H9 (cell line): ENCODE results near the gene RNF126. TPM values are rescaled to one million over a fixed set of nuclear protein-coding genes. Genes with fewer than 3 reads are reported as not detected.

Source experiments
- DNase-seq: peaks from one replicate; pipeline ENCODE4 v3.0.0-alpha.2; 2017
- H2AFZ ChIP-seq: one replicate; pipeline ENCODE4 v1.6.1; 2013; ENCODE audit warnings: mild to moderate bottlenecking, low read length, control low read depth, moderate library complexity
- H2AK5ac ChIP-seq: 2 replicates; pipeline ENCODE4 v1.6.1; 2013; ENCODE audit warnings: low read length, control low read depth, mixed read lengths; ENCODE audit not compliant: insufficient read length
- H2BK120ac ChIP-seq: one replicate; pipeline ENCODE4 v1.6.1; 2013; ENCODE audit warnings: low read depth, mild to moderate bottlenecking, low read length, control low read depth, inconsistent platforms; ENCODE audit not compliant: poor library complexity, severe bottlenecking
- H2BK12ac ChIP-seq: 2 replicates; pipeline ENCODE4 v1.6.1; 2013; ENCODE audit warnings: low read length, control low read depth, mixed read lengths, low read depth; ENCODE audit not compliant: insufficient read length
- H2BK15ac ChIP-seq: 2 replicates; pipeline ENCODE4 v1.6.1; 2013; ENCODE audit warnings: low read depth, low read length, control low read depth
- H2BK20ac ChIP-seq: one replicate; pipeline ENCODE4 v1.6.1; 2013; ENCODE audit warnings: low read depth, mild to moderate bottlenecking, low read length, control low read depth, inconsistent platforms; ENCODE audit not compliant: poor library complexity, severe bottlenecking
- H2BK5ac ChIP-seq: 2 replicates; pipeline ENCODE4 v1.6.1; 2013; ENCODE audit warnings: low read length, control low read depth, mixed read lengths; ENCODE audit not compliant: insufficient read length
- H3K14ac ChIP-seq: 2 replicates; pipeline ENCODE4 v1.6.1; 2013; ENCODE audit warnings: low read length, control low read depth; ENCODE audit not compliant: insufficient read depth
- H3K18ac ChIP-seq: 2 replicates; pipeline ENCODE4 v1.6.1; 2013; ENCODE audit warnings: low read depth, mild to moderate bottlenecking, mixed read lengths, low read length, control low read depth; ENCODE audit not compliant: insufficient read length
- H3K23ac ChIP-seq: 2 replicates; pipeline ENCODE4 v1.6.1; 2013; ENCODE audit warnings: low read length, control low read depth, mixed read lengths, low read depth; ENCODE audit not compliant: insufficient read length
- H3K23me2 ChIP-seq: 2 replicates; pipeline ENCODE4 v1.6.1; 2013; ENCODE audit warnings: low read depth, mild to moderate bottlenecking, mixed read lengths, low read length, control low read depth; ENCODE audit not compliant: insufficient read length, poor library complexity, severe bottlenecking
- H3K27ac ChIP-seq: 2 replicates; pipeline ENCODE4 v1.5.1; 2013; ENCODE audit warnings: low read length, control low read depth, mixed read lengths, low read depth; ENCODE audit not compliant: insufficient read length
- H3K27me3 ChIP-seq: 2 replicates; pipeline ENCODE4 v1.6.1; 2013; ENCODE audit warnings: low read length, control low read depth, inconsistent platforms; ENCODE audit not compliant: insufficient read depth
- H3K4ac ChIP-seq: 2 replicates; pipeline ENCODE4 v1.6.1; 2013; ENCODE audit warnings: low read depth, mild to moderate bottlenecking, control low read depth, inconsistent platforms, low read length, moderate library complexity
- H3K4me1 ChIP-seq: 2 replicates; pipeline ENCODE4 v1.6.1; 2013; ENCODE audit warnings: low read length, control low read depth, inconsistent platforms; ENCODE audit not compliant: insufficient read depth
- H3K4me2 ChIP-seq: 2 replicates; pipeline ENCODE4 v1.6.1; 2013; ENCODE audit warnings: low read length, control low read depth, mixed read lengths; ENCODE audit not compliant: insufficient read length, insufficient read depth
- H3K56ac ChIP-seq: 2 replicates; pipeline ENCODE4 v1.6.1; 2013; ENCODE audit warnings: low read depth, mild to moderate bottlenecking, mixed read lengths, low read length, control low read depth; ENCODE audit not compliant: insufficient read length
- H3K79me1 ChIP-seq: 2 replicates; pipeline ENCODE4 v1.6.1; 2013; ENCODE audit warnings: low read depth, mild to moderate bottlenecking, moderate library complexity, low read length, control low read depth, inconsistent platforms; ENCODE audit not compliant: insufficient read depth, poor library complexity, severe bottlenecking
- H3K79me2 ChIP-seq: 2 replicates; pipeline ENCODE4 v1.6.1; 2013; ENCODE audit warnings: low read length, control low read depth, inconsistent platforms; ENCODE audit not compliant: insufficient read depth
- H3K9ac ChIP-seq: 2 replicates; pipeline ENCODE4 v1.6.1; 2013; ENCODE audit warnings: low read length, control low read depth, mixed read lengths; ENCODE audit not compliant: insufficient read length; ENCODE audit errors: extremely low read depth
- H3K9me3 ChIP-seq: one replicate; pipeline ENCODE4 v1.6.1; 2013; ENCODE audit warnings: low read depth, low read length, inconsistent platforms; ENCODE audit not compliant: control insufficient read depth
- H3T11ph ChIP-seq: one replicate; pipeline ENCODE4 v1.6.1; 2013; ENCODE audit warnings: mild to moderate bottlenecking, low read length, control low read depth, inconsistent platforms
- H4K20me1 ChIP-seq: one replicate; pipeline ENCODE4 v1.6.1; 2013; ENCODE audit not compliant: control insufficient read depth, insufficient read length, insufficient read depth
- H4K5ac ChIP-seq: 2 replicates; pipeline ENCODE4 v1.6.1; 2013; ENCODE audit warnings: low read depth, mild to moderate bottlenecking, mixed read lengths, low read length, control low read depth; ENCODE audit not compliant: insufficient read length
- H4K8ac ChIP-seq: replicated peaks from 2 replicates; pipeline ENCODE4 v1.6.1; 2013; ENCODE audit warnings: low read length, control low read depth, mixed read lengths, low read depth; ENCODE audit not compliant: insufficient read length
- H4K91ac ChIP-seq: 2 replicates; pipeline ENCODE4 v1.6.1; 2013; ENCODE audit warnings: low read depth, mild to moderate bottlenecking, moderate library complexity, mixed read lengths, low read length, control low read depth; ENCODE audit not compliant: insufficient read length
- H3K27ac Mint-ChIP-seq, 3 experiments: 2 replicates in 2 of 3; 3 replicates in 1 of 3; pipeline ENCODE4 v1.8.0; 2020 to 2021; ENCODE audit warnings: mixed read lengths in 3 of 3, mild to moderate bottlenecking in 1 of 3, moderate library complexity in 1 of 3
- H3K27me3 Mint-ChIP-seq: 2 replicates; pipeline ENCODE4 v1.8.0; 2021; ENCODE audit warnings: low read depth, mild to moderate bottlenecking, moderate library complexity, mixed read lengths
- H3K36me3 Mint-ChIP-seq, 3 experiments: 2 replicates in 2 of 3; 3 replicates in 1 of 3; pipeline ENCODE4 v1.8.0; 2020 to 2021; ENCODE audit warnings: low read depth in 3 of 3, mixed read lengths in 3 of 3; ENCODE audit not compliant: insufficient read depth in 1 of 3
- H3K4me1 Mint-ChIP-seq, 2 experiments: 2 replicates each; pipeline ENCODE4 v1.8.0; 2020; ENCODE audit warnings: mixed read lengths in 2 of 2
- H3K4me3 Mint-ChIP-seq, 2 experiments: 2 replicates in 1 of 2; 3 replicates in 1 of 2; pipeline ENCODE4 v1.8.0; 2020 to 2021; ENCODE audit warnings: mild to moderate bottlenecking in 2 of 2, mixed read lengths in 2 of 2, moderate library complexity in 1 of 2
- H3K9me3 Mint-ChIP-seq, 2 experiments: 2 replicates in 1 of 2; 3 replicates in 1 of 2; pipeline ENCODE4 v1.8.0; 2020; ENCODE audit warnings: mild to moderate bottlenecking in 2 of 2, mixed read lengths in 2 of 2, moderate library complexity in 1 of 2
- WGBS: extraction: QIAGEN DNeasy Blood & Tissue Kit; methylation state at CpG from one replicate; pipeline ENCODE4 v1.1.7; 2013; ENCODE audit warnings: missing lambda C conversion rate, low lambda C conversion rate, mixed read lengths; ENCODE audit not compliant: insufficient read length; ENCODE audit errors: extremely low coverage; 5-methylcytosine and 5-hydroxymethylcytosine counted together
- total RNA-seq: library from RNA; stranded (reverse); gene quantifications from 2 replicates; pipeline ENCODE4 v1.2.1, GENCODE V29; 2021
- TF ChIP-seq, protein P1 (sequence below): fragments of 200-600 bp; sonication (generic); conservative IDR thresholded peaks from 3 replicates; pipeline ENCODE4 v1.8.0; 2021; ENCODE audit warnings: antibody characterized with exemption, mild to moderate bottlenecking

The RNF126 gene
- total RNA-seq, 1 experiment from 2014 or later = 81.9 TPM

DNA sequence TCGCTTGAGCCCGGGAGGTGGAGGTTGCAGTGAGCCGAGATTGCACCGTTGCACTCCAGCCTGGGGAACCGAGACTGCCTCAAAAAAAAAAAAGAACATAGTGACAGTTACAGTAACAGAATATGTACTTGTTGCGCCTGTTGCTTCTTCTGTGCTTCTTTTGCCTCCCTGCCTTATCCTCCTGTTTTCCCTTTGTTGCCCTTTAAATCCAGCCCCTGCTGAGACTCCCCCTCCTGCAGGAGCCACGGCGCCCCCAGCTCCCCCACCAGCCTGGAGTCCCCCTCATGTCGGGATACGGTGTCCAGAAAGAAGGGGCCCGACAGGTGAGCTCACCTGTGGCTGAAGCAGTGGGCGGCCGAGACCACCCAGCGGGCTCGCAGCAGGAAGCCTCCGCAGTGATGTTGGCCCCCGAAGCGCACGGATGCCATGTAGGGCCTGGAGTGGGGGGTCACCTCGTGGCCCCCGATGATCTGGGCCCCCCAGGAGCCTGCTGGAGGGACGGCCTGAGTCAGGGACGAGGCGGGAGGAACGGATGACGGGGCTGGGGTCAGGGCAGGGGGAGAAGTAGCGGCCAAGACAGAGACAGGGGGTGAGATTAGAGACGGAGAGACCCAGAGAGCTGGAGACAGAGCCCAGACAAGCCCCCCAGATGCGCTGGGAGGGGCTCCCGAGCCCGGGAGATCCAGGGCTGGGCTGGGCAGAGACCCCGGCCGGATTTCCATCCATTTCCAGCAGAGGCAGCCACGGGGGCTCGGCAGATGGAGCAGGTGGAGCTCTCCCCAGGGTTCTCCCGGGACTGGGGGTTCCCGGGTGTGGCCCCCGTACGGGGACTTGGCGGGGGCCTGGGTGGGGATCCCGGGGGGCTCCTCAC, 31.7 kb upstream of the RNF126 start:
- no peaks in the 10 kb centered on the region for H3K4me1 ChIP-seq
- no peak overlapping the region for H3K4ac ChIP-seq
- no peak overlapping the region for H2BK120ac ChIP-seq
- Mint-ChIP-seq H3K27me3 (no peaks in the 10 kb centered on the region; the same call in 1 of the 2 replicates), H3K9me3 (no peaks in the 10 kb centered on the region), H3K27ac (no peak overlapping the region; a peak in 1 of 7 replicates), H3K4me1 (0 out of 4 replicates have a peak, but pooled peaks cover 0 to 5% of the 10 kb centered on the region in 2 experiments), H3K36me3 (no peaks in the 10 kb centered on the region), H3K4me3 (no peak overlapping the region)
- H3K9me3 ChIP-seq = no peaks in the 10 kb centered on the region
- no peak overlapping the region for H3K27ac ChIP-seq
- H3K14ac ChIP-seq = no peak overlapping the region
- no peak overlapping the region for H3T11ph ChIP-seq
- H2BK15ac ChIP-seq = no peak overlapping the region
- peak overlapping the region; percentile 48 for H3K18ac ChIP-seq
- H3K23me2 ChIP-seq = no peaks in the 10 kb centered on the region
- no peak overlapping the region for H2AFZ ChIP-seq
- H4K8ac ChIP-seq = no peak overlapping the region
- H2BK20ac ChIP-seq = no peak overlapping the region
- H3K9ac ChIP-seq = no peak overlapping the region
- H3K79me1 ChIP-seq = no peaks in the 10 kb centered on the region
- H2BK5ac ChIP-seq = no peak overlapping the region
- no peak overlapping the region for H3K4me2 ChIP-seq
- H2BK12ac ChIP-seq = no peak overlapping the region
- H2AK5ac ChIP-seq = no peak overlapping the region
- WGBS = no CpG with 5 or more reads among the region's 41 CpGs
- no peaks in the 10 kb centered on the region for H4K20me1 ChIP-seq
- no peak overlapping the region for H4K5ac ChIP-seq
- H3K56ac ChIP-seq = no peak overlapping the region
- TF ChIP-seq, protein P1, sequence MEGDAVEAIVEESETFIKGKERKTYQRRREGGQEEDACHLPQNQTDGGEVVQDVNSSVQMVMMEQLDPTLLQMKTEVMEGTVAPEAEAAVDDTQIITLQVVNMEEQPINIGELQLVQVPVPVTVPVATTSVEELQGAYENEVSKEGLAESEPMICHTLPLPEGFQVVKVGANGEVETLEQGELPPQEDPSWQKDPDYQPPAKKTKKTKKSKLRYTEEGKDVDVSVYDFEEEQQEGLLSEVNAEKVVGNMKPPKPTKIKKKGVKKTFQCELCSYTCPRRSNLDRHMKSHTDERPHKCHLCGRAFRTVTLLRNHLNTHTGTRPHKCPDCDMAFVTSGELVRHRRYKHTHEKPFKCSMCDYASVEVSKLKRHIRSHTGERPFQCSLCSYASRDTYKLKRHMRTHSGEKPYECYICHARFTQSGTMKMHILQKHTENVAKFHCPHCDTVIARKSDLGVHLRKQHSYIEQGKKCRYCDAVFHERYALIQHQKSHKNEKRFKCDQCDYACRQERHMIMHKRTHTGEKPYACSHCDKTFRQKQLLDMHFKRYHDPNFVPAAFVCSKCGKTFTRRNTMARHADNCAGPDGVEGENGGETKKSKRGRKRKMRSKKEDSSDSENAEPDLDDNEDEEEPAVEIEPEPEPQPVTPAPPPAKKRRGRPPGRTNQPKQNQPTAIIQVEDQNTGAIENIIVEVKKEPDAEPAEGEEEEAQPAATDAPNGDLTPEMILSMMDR = no peak
- no peak overlapping the region for H4K91ac ChIP-seq
- no peak for DNase-seq
- no peaks in the 10 kb centered on the region for H3K27me3 ChIP-seq
- H3K79me2 ChIP-seq = no peaks in the 10 kb centered on the region
- H3K23ac ChIP-seq = no peak overlapping the region
